ENCODE measurements around the gene MBTPS2. TPM values are rescaled to one million over a fixed set of nuclear protein-coding genes. Genes with fewer than 3 reads are reported as not detected.
"Not testable (repeated sequence)": the region's sequence is repeated elsewhere in the genome, so short reads cannot be mapped to it uniquely, and the experiment has no call there.

The MBTPS2 gene
- total and polyA plus RNA-seq, 8 donors: 1.1 to 8.7 (median 6.8) TPM

GRCh38 chrX:21865436-21865835, 26.0 kb downstream of the MBTPS2 start:
- no peak for DNase-seq
- intact Hi-C loops (cut with DNase I): no loop called here
- Histone ChIP-seq H3K27ac (no peak overlapping the region), H3K27me3 (peaks cover 0 to 3% (median 0%) of the 10 kb centered on the region in 4 donors), H3K9me3 (no peaks in the 10 kb centered on the region), H3K4me1 (no peaks in the 10 kb centered on the region), H3K4me3 (no peak overlapping the region), H3K36me3 (no peaks in the 10 kb centered on the region)
- no peak for ATAC-seq
- no peak for TF ChIP-seq CTCF (IDR thresholded peaks at IDR 0.05)
- FAIRE-seq: peak; percentile 90

- no peak for TF ChIP-seq CTCF (IDR thresholded peaks at IDR 0.05)
- WGBS, 2 donors: 86 to 89% methylated on average over 1 of the region's 1 CpG
- Histone ChIP-seq H3K36me3 (no peaks in the 10 kb centered on the region), H3K9me3 (no peaks in the 10 kb centered on the region), H3K4me1 (no peaks in the 10 kb centered on the region), H3K27ac (no peak overlapping the region), H3K27me3 (peaks cover 0 to 3% (median 0%) of the 10 kb centered on the region in 4 donors), H3K4me3 (no peak overlapping the region)
- intact Hi-C loops (cut with DNase I): no loop called here
- ATAC-seq (no peak), FAIRE-seq (no peak), DNase-seq (no peak)
Measured at GRCh38 chrX:21870494-21870893, 31.1 kb downstream of the MBTPS2 start.

GRCh38 chrX:21873063-21873775, 33.8 kb downstream of the MBTPS2 start:
- no peak for TF ChIP-seq CTCF (IDR thresholded peaks at IDR 0.05)
- H3K4me3 ChIP-seq: no peak overlapping the region
- peaks cover 0 to 8% (median 0%) of the 10 kb centered on the region in 4 donors for H3K27me3 ChIP-seq
- no peaks in the 10 kb centered on the region for H3K9me3 ChIP-seq
- FAIRE-seq: no peak
- no peak for DNase-seq
- ATAC-seq: no peak
- H3K4me1 ChIP-seq: no peaks in the 10 kb centered on the region
- intact Hi-C loops (cut with DNase I): no loop called here
- H3K36me3 ChIP-seq: no peaks in the 10 kb centered on the region
- H3K27ac ChIP-seq: no peak overlapping the region
- 60 to 86% methylated on average over 4 of the region's 4 CpGs for WGBS, 2 donors

GRCh38 chrX:21874182-21874581, 34.8 kb downstream of the MBTPS2 start:
- H3K4me3 ChIP-seq; H3K27me3 ChIP-seq; ATAC-seq; H3K27ac ChIP-seq; H3K4me1 ChIP-seq; FAIRE-seq; H3K9me3 ChIP-seq; H3K36me3 ChIP-seq; intact Hi-C loops (cut with DNase I); DNase-seq: not testable (repeated sequence)
- 72 to 87% methylated on average over 3 of the region's 3 CpGs for WGBS, 2 donors

GRCh38 chrX:21875013-21875412, 35.6 kb downstream of the MBTPS2 start:
- no peaks in the 10 kb centered on the region for H3K9me3 ChIP-seq

More at GRCh38 chrX:21875013-21875412, 35.6 kb downstream of the MBTPS2 start:
- TF ChIP-seq CTCF (IDR thresholded peaks at IDR 0.05): no peak
- WGBS, 2 donors: 46 to 62% methylated on average over 1 of the region's 1 CpG
- H3K27ac ChIP-seq: no peak overlapping the region
- H3K36me3 ChIP-seq: no peaks in the 10 kb centered on the region
- no peak for DNase-seq
- intact Hi-C loops (cut with DNase I): no loop called here
- no peak for FAIRE-seq
- H3K4me3 ChIP-seq: no peak overlapping the region
- no peak for ATAC-seq
- H3K4me1 ChIP-seq: no peaks in the 10 kb centered on the region
- H3K27me3 ChIP-seq: peaks cover 0 to 8% (median 0%) of the 10 kb centered on the region in 4 donors

Measured in pancreas (tissue), 10 donors.